ENCODE data around the gene MYMK. TPM values are rescaled to one million over a fixed set of nuclear protein-coding genes. Genes with fewer than 3 reads are reported as not detected.

The MYMK gene
- total RNA-seq, 1 experiment from 2014 or later = not detected

DNA sequence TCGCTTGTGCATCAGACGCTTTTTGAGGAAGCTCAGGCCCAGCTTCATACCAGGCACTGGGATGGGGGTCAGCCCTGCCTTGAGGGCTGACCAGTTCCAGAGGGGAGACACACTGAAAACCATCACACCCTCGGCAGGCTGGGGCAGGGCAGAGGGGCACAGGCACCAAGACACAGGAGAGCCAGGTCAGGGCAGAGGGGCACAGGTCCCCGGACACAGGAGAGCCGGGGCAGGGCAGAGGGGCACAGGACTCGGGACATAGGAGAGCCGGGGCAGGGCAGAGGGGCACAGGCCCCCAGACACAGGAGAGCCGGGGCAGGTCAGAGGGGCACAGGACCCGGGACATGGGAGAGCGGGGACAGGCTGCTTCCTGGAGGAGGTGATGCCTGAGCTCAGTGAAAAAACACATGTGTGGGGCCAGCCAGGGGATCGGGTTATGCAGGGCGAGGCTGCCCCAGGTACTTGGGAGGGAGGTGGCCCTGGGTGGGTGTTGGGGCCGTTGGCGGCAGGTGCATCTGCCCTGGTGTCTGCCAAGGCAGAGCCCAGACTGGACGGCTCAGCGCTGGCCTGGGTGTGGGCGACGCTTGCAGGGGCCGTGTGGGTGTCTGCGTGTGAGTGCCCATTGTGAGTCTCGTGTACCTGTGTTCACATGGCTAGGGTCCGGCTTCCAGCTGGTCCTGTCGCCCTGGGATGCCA, 30.8 kb downstream of the MYMK start:
- no peaks in the 10 kb centered on the region for H4K20me1 ChIP-seq (ENCODE audit: insufficient read depth)
- intact Hi-C loops (cut with micrococcal nuclease) = no loop called here
- H3K9me2 ChIP-seq (ENCODE audit: insufficient read depth) = no peaks in the 10 kb centered on the region
- no peaks in the 10 kb centered on the region for H3K36me3 ChIP-seq (ENCODE audit: control insufficient read depth in 1 of 2, insufficient read depth in 2 of 2, low read length in 2 of 2)
- H2AFZ ChIP-seq (ENCODE audit: low read depth, low read length, poor library complexity, severe bottlenecking) = no peak overlapping the region
- H3K4me1 ChIP-seq (ENCODE audit: control insufficient read depth in 1 of 2, insufficient read depth in 2 of 2, low read length in 2 of 2) = no peaks in the 10 kb centered on the region
- ATAC-seq = no peak
- H3K9me3 ChIP-seq (ENCODE audit: control insufficient read depth in 1 of 2, insufficient read depth in 1 of 2, low read depth in 1 of 2, low read length in 2 of 2) = no peaks in the 10 kb centered on the region
- H3K27me3 ChIP-seq (ENCODE audit: insufficient read depth, low read length) = no peaks in the 10 kb centered on the region; the same call in 1 of the 2 replicates
- CTCF ChIA-PET = no interaction called here
- POLR2A ChIA-PET = no interaction called here
- no peak overlapping the region for H3K9ac ChIP-seq (ENCODE audit: low read length)
- no peaks in the 10 kb centered on the region for H3K79me2 ChIP-seq (ENCODE audit: insufficient read depth, low read length)
- RAD21 ChIA-PET (ENCODE audit: low non-redundant PET in 1 of 2, low total read pairs in 2 of 2, uncharacterized antibody in 2 of 2, unreplicated experiment in 2 of 2) = no interaction called here
- DNase-seq (ENCODE audit: low read depth, low spot score) = no peak
- H3K4me3 ChIP-seq (replicated peaks in 1 of 2; ENCODE audit: low read depth in 1 of 2, low read length in 2 of 2) = no peak overlapping the region
- H3K27ac ChIP-seq (ENCODE audit: low read depth, low read length) = no peak overlapping the region
- TF ChIP-seq SIN3A (IDR thresholded peaks at IDR 0.05; ENCODE audit: low read depth) (no peak), EZH2 (IDR thresholded peaks at IDR 0.05) (no peak), POLR2A (IDR thresholded peaks at IDR 0.05; ENCODE audit: borderline replicate concordance, extremely low read depth, insufficient read depth, insufficient read length) (no peak), EZH2phosphoT487 (IDR thresholded peaks at IDR 0.05; ENCODE audit: borderline replicate concordance) (no peak), POLR2AphosphoS5 (IDR thresholded peaks at IDR 0.05; ENCODE audit: low read depth, low read length) (no peak), CEBPB (IDR thresholded peaks at IDR 0.05; ENCODE audit: low read depth) (no peak), JUND (IDR thresholded peaks at IDR 0.05) (no peak), ZFX (IDR thresholded peaks at IDR 0.05) (no peak), RAD21 (IDR thresholded peaks at IDR 0.05; ENCODE audit: low read depth) (no peak), TCF7L2 (IDR thresholded peaks at IDR 0.05; ENCODE audit: borderline replicate concordance, extremely low read depth, insufficient read depth, insufficient read length) (no peak), ELF1 (IDR thresholded peaks at IDR 0.05; ENCODE audit: borderline replicate concordance, low read depth) (no peak), CBX3 (IDR thresholded peaks at IDR 0.05; ENCODE audit: low read depth) (no peak), SP1 (IDR thresholded peaks at IDR 0.05; ENCODE audit: low read depth) (no peak), MAX (IDR thresholded peaks at IDR 0.05) (no peak), REST (IDR thresholded peaks at IDR 0.05; ENCODE audit: low read depth) (no peak)
- TF ChIP-seq, protein P1, sequence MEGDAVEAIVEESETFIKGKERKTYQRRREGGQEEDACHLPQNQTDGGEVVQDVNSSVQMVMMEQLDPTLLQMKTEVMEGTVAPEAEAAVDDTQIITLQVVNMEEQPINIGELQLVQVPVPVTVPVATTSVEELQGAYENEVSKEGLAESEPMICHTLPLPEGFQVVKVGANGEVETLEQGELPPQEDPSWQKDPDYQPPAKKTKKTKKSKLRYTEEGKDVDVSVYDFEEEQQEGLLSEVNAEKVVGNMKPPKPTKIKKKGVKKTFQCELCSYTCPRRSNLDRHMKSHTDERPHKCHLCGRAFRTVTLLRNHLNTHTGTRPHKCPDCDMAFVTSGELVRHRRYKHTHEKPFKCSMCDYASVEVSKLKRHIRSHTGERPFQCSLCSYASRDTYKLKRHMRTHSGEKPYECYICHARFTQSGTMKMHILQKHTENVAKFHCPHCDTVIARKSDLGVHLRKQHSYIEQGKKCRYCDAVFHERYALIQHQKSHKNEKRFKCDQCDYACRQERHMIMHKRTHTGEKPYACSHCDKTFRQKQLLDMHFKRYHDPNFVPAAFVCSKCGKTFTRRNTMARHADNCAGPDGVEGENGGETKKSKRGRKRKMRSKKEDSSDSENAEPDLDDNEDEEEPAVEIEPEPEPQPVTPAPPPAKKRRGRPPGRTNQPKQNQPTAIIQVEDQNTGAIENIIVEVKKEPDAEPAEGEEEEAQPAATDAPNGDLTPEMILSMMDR (IDR thresholded peaks at IDR 0.05 in 2 of 3, conservative IDR thresholded peaks at IDR 0.05 in 1 of 3; ENCODE audit: borderline replicate concordance in 1 of 3, insufficient read depth in 1 of 3, low read depth in 2 of 3, low read length in 2 of 3) = no peak
- TF ChIP-seq, protein P2, sequence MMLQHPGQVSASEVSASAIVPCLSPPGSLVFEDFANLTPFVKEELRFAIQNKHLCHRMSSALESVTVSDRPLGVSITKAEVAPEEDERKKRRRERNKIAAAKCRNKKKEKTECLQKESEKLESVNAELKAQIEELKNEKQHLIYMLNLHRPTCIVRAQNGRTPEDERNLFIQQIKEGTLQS (IDR thresholded peaks at IDR 0.05) = no peak
- H3K4me2 ChIP-seq (ENCODE audit: low read length) = no peak overlapping the region
- no TSS peak for BruUV-seq (replicated peaks)

Data from HCT116 (cell line).